ENCODE results near the gene PERM1. TPM values are rescaled to one million over a fixed set of nuclear protein-coding genes. Genes with fewer than 3 reads are reported as not detected.

The PERM1 gene
- total and polyA plus RNA-seq, 2 donors (not counting 1 experiment from before 2014, with no cell fraction given) = 0.03 to 0.17 TPM

- H3K4me3 ChIP-seq (replicated peaks in 1 of 4; ENCODE audit: control extremely low read depth in 1 of 4, insufficient read depth in 1 of 4, low read depth in 3 of 4, low read length in 4 of 4) = no peak overlapping the region
- TF ChIP-seq EZH2 (IDR thresholded peaks at IDR 0.05; ENCODE audit: low read length, missing control alignments) (no peak), CTCF (conservative IDR thresholded peaks at IDR 0.05 in 1 of 2, IDR thresholded peaks at IDR 0.05 in 1 of 2; ENCODE audit: low read depth in 1 of 2, low read length in 2 of 2) (no peak)
- H3K4me2 ChIP-seq (ENCODE audit: extremely low read depth, insufficient read depth, low read length) = no peak overlapping the region
- H3K9ac ChIP-seq (ENCODE audit: insufficient read depth, low read length) = no peak overlapping the region
- H3K27ac ChIP-seq (ENCODE audit: insufficient read depth, low read length) = no peak overlapping the region
- H4K20me1 ChIP-seq (ENCODE audit: control insufficient read depth, extremely low read depth, insufficient read depth, low read length) = no peaks in the 10 kb centered on the region
- no peaks in the 10 kb centered on the region for H3K79me2 ChIP-seq (ENCODE audit: control insufficient read depth, insufficient read depth, low read length)
- H3K27me3 ChIP-seq (ENCODE audit: control insufficient read depth, insufficient read depth, low read length) = no peaks in the 10 kb centered on the region
- no peak overlapping the region for H2AFZ ChIP-seq (ENCODE audit: low read length)
- DNase-seq (ENCODE audit: low read depth in 2 of 2) = no peak
- no peaks in the 10 kb centered on the region for H3K9me3 ChIP-seq (ENCODE audit: control insufficient read depth, insufficient read depth, low read depth, low read length)
- no peaks in the 10 kb centered on the region for H3K4me1 ChIP-seq (ENCODE audit: control insufficient read depth, extremely low read depth, insufficient read depth, low read length)
- H3K36me3 ChIP-seq (ENCODE audit: control insufficient read depth, insufficient read depth, low read length) = no peaks in the 10 kb centered on the region
These were observed 6.5 kb downstream of the PERM1 start for GRCh38 chr1:975365-975764.

- Histone ChIP-seq H4K20me1 (ENCODE audit: control insufficient read depth, extremely low read depth, insufficient read depth, low read length) (no peaks in the 10 kb centered on the region), H3K9ac (ENCODE audit: insufficient read depth, low read length) (no peak overlapping the region), H3K4me2 (ENCODE audit: extremely low read depth, insufficient read depth, low read length) (no peak overlapping the region), H2AFZ (ENCODE audit: low read length) (no peak overlapping the region), H3K27ac (ENCODE audit: insufficient read depth, low read length) (no peak overlapping the region), H3K9me3 (ENCODE audit: control insufficient read depth, insufficient read depth, low read depth, low read length) (no peaks in the 10 kb centered on the region), H3K36me3 (ENCODE audit: control insufficient read depth, insufficient read depth, low read length) (no peaks in the 10 kb centered on the region), H3K4me3 (replicated peaks in 1 of 4; ENCODE audit: control extremely low read depth in 1 of 4, insufficient read depth in 1 of 4, low read depth in 3 of 4, low read length in 4 of 4) (no peak overlapping the region), H3K27me3 (ENCODE audit: control insufficient read depth, insufficient read depth, low read length) (no peaks in the 10 kb centered on the region), H3K4me1 (ENCODE audit: control insufficient read depth, extremely low read depth, insufficient read depth, low read length) (no peaks in the 10 kb centered on the region), H3K79me2 (ENCODE audit: control insufficient read depth, insufficient read depth, low read length) (no peaks in the 10 kb centered on the region)
- DNase-seq (ENCODE audit: low read depth in 2 of 2) = no peak
- no peak for TF ChIP-seq CTCF (conservative IDR thresholded peaks at IDR 0.05 in 1 of 2, IDR thresholded peaks at IDR 0.05 in 1 of 2; ENCODE audit: low read depth in 1 of 2, low read length in 2 of 2)
- TF ChIP-seq EZH2 (IDR thresholded peaks at IDR 0.05; ENCODE audit: low read length, missing control alignments) = no peak
These were observed 7.1 kb downstream of the PERM1 start for GRCh38 chr1:974687-975328.

- no peak overlapping the region for H3K9ac ChIP-seq (ENCODE audit: insufficient read depth, low read length)
- DNase-seq (ENCODE audit: low read depth in 2 of 2) = no peak
- H3K79me2 ChIP-seq (ENCODE audit: control insufficient read depth, insufficient read depth, low read length) = no peaks in the 10 kb centered on the region
- no peak overlapping the region for H2AFZ ChIP-seq (ENCODE audit: low read length)
- no peaks in the 10 kb centered on the region for H3K36me3 ChIP-seq (ENCODE audit: control insufficient read depth, insufficient read depth, low read length)
- no peak overlapping the region for H3K4me2 ChIP-seq (ENCODE audit: extremely low read depth, insufficient read depth, low read length)
- H3K4me3 ChIP-seq (replicated peaks in 1 of 4; ENCODE audit: control extremely low read depth in 1 of 4, insufficient read depth in 1 of 4, low read depth in 3 of 4, low read length in 4 of 4) = no peak overlapping the region
- no peak overlapping the region for H3K27ac ChIP-seq (ENCODE audit: insufficient read depth, low read length)
- H4K20me1 ChIP-seq (ENCODE audit: control insufficient read depth, extremely low read depth, insufficient read depth, low read length) = no peaks in the 10 kb centered on the region
- TF ChIP-seq CTCF (conservative IDR thresholded peaks at IDR 0.05 in 1 of 2, IDR thresholded peaks at IDR 0.05 in 1 of 2; ENCODE audit: low read depth in 1 of 2, low read length in 2 of 2) (no peak), EZH2 (IDR thresholded peaks at IDR 0.05; ENCODE audit: low read length, missing control alignments) (no peak)
- no peaks in the 10 kb centered on the region for H3K27me3 ChIP-seq (ENCODE audit: control insufficient read depth, insufficient read depth, low read length)
- no peaks in the 10 kb centered on the region for H3K4me1 ChIP-seq (ENCODE audit: control insufficient read depth, extremely low read depth, insufficient read depth, low read length)
- no peaks in the 10 kb centered on the region for H3K9me3 ChIP-seq (ENCODE audit: control insufficient read depth, insufficient read depth, low read depth, low read length)
These were observed 7.6 kb downstream of the PERM1 start for GRCh38 chr1:974293-974640.
